Vagina (tissue), 2 donors: Measurements from ENCODE around the gene SOCS4.

ENCODE experiments used
- POLR2A ChIP-seq, 2 donors: fragments of 450-650 bp; IDR thresholded peaks; one replicate each; pipeline ENCODE4 v1.6.1; 2017; ENCODE audit warnings: antibody characterized with exemption in 2 of 2, mild to moderate bottlenecking in 2 of 2, moderate library complexity in 2 of 2
- POLR2AphosphoS5 ChIP-seq, 2 donors: sonication (generic); formaldehyde crosslinking; IDR thresholded peaks; one replicate each; pipeline ENCODE4 v1.9.0; 2017; ENCODE audit warnings: antibody characterized with exemption in 2 of 2, mild to moderate bottlenecking in 2 of 2, low read depth in 1 of 2; ENCODE audit not compliant: insufficient read depth in 1 of 2
- TF ChIP-seq, protein P1 (sequence below), 3 experiments: fragments of 450-650 bp in 2 of 3; fragments of 200-600 bp in 1 of 3; sonication (generic) in 1 of 3; IDR thresholded peaks; one replicate each; pipeline ENCODE4 v1.5.1; 2017 to 2019; ENCODE audit warnings: antibody characterized with exemption in 3 of 3, mild to moderate bottlenecking in 2 of 3, moderate library complexity in 2 of 3

DNA sequence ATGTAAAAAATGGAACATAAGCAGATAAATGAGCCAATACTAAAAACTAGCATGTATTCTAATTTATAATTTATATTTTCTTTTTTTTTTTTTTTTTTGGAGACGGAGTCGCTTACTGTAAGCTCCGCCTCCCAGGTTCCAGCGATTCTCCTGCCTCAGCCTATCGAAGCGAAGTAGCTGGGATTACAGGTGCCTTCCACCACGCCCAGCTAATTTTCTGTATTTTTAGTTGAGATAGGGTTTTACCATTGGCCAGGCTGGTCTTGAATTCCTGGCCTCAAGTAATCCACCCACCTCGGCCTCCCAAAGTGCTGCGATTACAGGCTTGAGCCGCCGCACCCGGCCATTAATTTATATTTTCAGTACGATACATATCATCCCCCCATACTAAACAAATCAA, 27.1 kb downstream of the SOCS4 start:
- TF ChIP-seq, protein P1, sequence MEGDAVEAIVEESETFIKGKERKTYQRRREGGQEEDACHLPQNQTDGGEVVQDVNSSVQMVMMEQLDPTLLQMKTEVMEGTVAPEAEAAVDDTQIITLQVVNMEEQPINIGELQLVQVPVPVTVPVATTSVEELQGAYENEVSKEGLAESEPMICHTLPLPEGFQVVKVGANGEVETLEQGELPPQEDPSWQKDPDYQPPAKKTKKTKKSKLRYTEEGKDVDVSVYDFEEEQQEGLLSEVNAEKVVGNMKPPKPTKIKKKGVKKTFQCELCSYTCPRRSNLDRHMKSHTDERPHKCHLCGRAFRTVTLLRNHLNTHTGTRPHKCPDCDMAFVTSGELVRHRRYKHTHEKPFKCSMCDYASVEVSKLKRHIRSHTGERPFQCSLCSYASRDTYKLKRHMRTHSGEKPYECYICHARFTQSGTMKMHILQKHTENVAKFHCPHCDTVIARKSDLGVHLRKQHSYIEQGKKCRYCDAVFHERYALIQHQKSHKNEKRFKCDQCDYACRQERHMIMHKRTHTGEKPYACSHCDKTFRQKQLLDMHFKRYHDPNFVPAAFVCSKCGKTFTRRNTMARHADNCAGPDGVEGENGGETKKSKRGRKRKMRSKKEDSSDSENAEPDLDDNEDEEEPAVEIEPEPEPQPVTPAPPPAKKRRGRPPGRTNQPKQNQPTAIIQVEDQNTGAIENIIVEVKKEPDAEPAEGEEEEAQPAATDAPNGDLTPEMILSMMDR (IDR thresholded peaks at IDR 0.05): no peak
- TF ChIP-seq POLR2A (IDR thresholded peaks at IDR 0.05) (no peak), POLR2AphosphoS5 (IDR thresholded peaks at IDR 0.05; ENCODE audit: insufficient read depth in 1 of 2, low read depth in 1 of 2) (no peak)
